Ovary (tissue), 9 donors: Measurements from ENCODE around the gene GALNTL6. TPM values are rescaled to one million over a fixed set of nuclear protein-coding genes. Genes with fewer than 3 reads are reported as not detected.

Source experiments
- DNase-seq, 5 donors: peaks; one replicate each; pipeline ENCODE4 v3.0.0-alpha.2; 2019 to 2020
- H3K27ac ChIP-seq, 2 donors: fragments of 200-600 bp; one replicate each; pipeline versions ENCODE4 v1.5.1 to v1.8.0; 2019 to 2022
- H3K27me3 ChIP-seq: fragments of 200-600 bp; one replicate; pipeline ENCODE4 v1.8.0; 2022
- H3K36me3 ChIP-seq: fragments of 200-600 bp; sonication (generic); one replicate; pipeline ENCODE4 v1.5.1; 2019
- H3K4me1 ChIP-seq: one replicate; pipeline ENCODE4 v1.8.1; 2013; ENCODE audit warnings: mild to moderate bottlenecking, moderate library complexity; ENCODE audit not compliant: insufficient read depth
- H3K4me3 ChIP-seq: fragments of 200-600 bp; sonication (generic); one replicate; pipeline ENCODE4 v1.5.1; 2017
- H3K9me3 ChIP-seq, 2 donors: fragments of 200-600 bp in 1 of 2; sonication (generic) in 1 of 2; one replicate each; pipeline versions ENCODE4 v1.5.1 to v1.8.1; 2013 to 2019; ENCODE audit warnings: mild to moderate bottlenecking in 1 of 2, moderate library complexity in 1 of 2
- CTCF ChIP-seq, 3 donors: fragments of 450-650 bp in 2 of 3; fragments of 200-600 bp in 1 of 3; IDR thresholded peaks; one replicate each; pipeline versions ENCODE4 v1.5.1 to v1.8.0; 2016 to 2022; ENCODE audit warnings: antibody characterized with exemption in 3 of 3, mild to moderate bottlenecking in 1 of 3
- EP300 ChIP-seq: sonication (generic); formaldehyde crosslinking; IDR thresholded peaks from one replicate; pipeline ENCODE4 v1.6.1; 2017; ENCODE audit warnings: antibody characterized with exemption
- POLR2A ChIP-seq: fragments of 450-650 bp; IDR thresholded peaks from one replicate; pipeline ENCODE4 v1.6.1; 2017; ENCODE audit warnings: antibody characterized with exemption, mild to moderate bottlenecking, moderate library complexity
- WGBS, 3 donors: extraction: QIAGEN DNeasy Blood & Tissue Kit in 1 of 3; methylation state at CpG; one replicate each; pipeline versions ENCODE4 v1.1.5 to v1.1.7; 2013 to 2017; 5-methylcytosine and 5-hydroxymethylcytosine counted together
- intact Hi-C, 4 donors: fragments of 100-400 bp; cut with DNase I; formaldehyde crosslinking; loops; one replicate each; pipeline versions ENCODE4 v1.11.0 to v1.15.1; 2022 to 2023
- polyA plus RNA-seq, 2 donors: library from polyadenylated mRNA; stranded (reverse); fragments of 200-250 nt in 1 of 2; fragments of 350-450 nt in 1 of 2; fragmentation: Illumina TruSeq in 1 of 2; extraction: RNeasy Lipid Tissue Mini Kit (QIAGEN cat#74804) in 1 of 2; gene quantifications; one replicate each; pipeline ENCODE4 v1.2.3, GENCODE V29; 2013 to 2014
- total RNA-seq, 7 donors: library from RNA; depleted of rRNA in 2 of 7; stranded (reverse); fragments of >200 nt in 2 of 7; fragmentation: NEBNext Ultra II Directional in 3 of 7; extraction: Animal tissue kit (Norgen Biotek cat#: 25700) in 3 of 7; gene quantifications; one replicate each; pipeline versions ENCODE4 v1.1.0 to v1.2.4, GENCODE V29; 2016 to 2023
- donor health status: DM: no; HTN: no; CAD: no; lungs with moderate emphysema.
- donor health status: DM: no; HTN: no; CAD: no.
- donor health status: Bipolar disorder and iron deficiency.
- donor health status: DM: yes; HTN: yes; CAD: no.
- donor health status: DM: no; HTN: no; CAD: no.
- donor health status: DM: yes; HTN: yes; CAD: no.

Gene GALNTL6
- total and polyA plus RNA-seq, 9 donors, result 0.11 to 1.8 TPM; not detected in 7

- 15 to 29% (median 17%) methylated on average over 1 of the region's 1 CpG for WGBS, 3 donors
- no peaks in the 10 kb centered on the region for H3K9me3 ChIP-seq
- intact Hi-C loops, result no loop called here
- H3K27me3 ChIP-seq, result no peaks in the 10 kb centered on the region
- DNase-seq, result no peak
- TF ChIP-seq EP300, result no peak
- no peak for TF ChIP-seq CTCF (IDR thresholded peaks at IDR 0.05)
- TF ChIP-seq POLR2A, result no peak
- no peaks in the 10 kb centered on the region for H3K4me1 ChIP-seq
- no peak overlapping the region for H3K27ac ChIP-seq
- no peaks in the 10 kb centered on the region for H3K36me3 ChIP-seq
- H3K4me3 ChIP-seq, result no peak overlapping the region
Observed at GRCh38 chr4:172709376-172709775, 896.2 kb downstream of the GALNTL6 start.

- Histone ChIP-seq H3K27ac (no peak overlapping the region), H3K9me3 (no peaks in the 10 kb centered on the region), H3K36me3 (no peaks in the 10 kb centered on the region), H3K4me1 (no peaks in the 10 kb centered on the region), H3K4me3 (no peak overlapping the region), H3K27me3 (no peaks in the 10 kb centered on the region)
- intact Hi-C loops, result no loop called here
- TF ChIP-seq POLR2A (no peak), EP300 (no peak), CTCF (IDR thresholded peaks at IDR 0.05) (no peak)
- DNase-seq, result no peak
- WGBS, 3 donors, result 52 to 67% (median 56%) methylated on average over 9 of the region's 9 CpGs
Observed at GRCh38 chr4:172716291-172716690, 903.1 kb downstream of the GALNTL6 start.

- no peak for TF ChIP-seq CTCF (IDR thresholded peaks at IDR 0.05)
- TF ChIP-seq POLR2A, result no peak
- no peak for TF ChIP-seq EP300
- Histone ChIP-seq H3K27ac (no peak overlapping the region), H3K4me1 (no peaks in the 10 kb centered on the region), H3K4me3 (no peak overlapping the region), H3K9me3 (no peaks in the 10 kb centered on the region), H3K36me3 (no peaks in the 10 kb centered on the region), H3K27me3 (no peaks in the 10 kb centered on the region)
- 56 to 65% (median 62%) methylated on average over 4 of the region's 4 CpGs for WGBS, 3 donors
- DNase-seq, result no peak
- intact Hi-C loops, result no loop called here
Observed at GRCh38 chr4:172721659-172722058, 908.5 kb downstream of the GALNTL6 start.

GRCh38 chr4:172725581-172725980 lies 912.4 kb downstream of the GALNTL6 start:
- Histone ChIP-seq H3K4me1 (no peaks in the 10 kb centered on the region), H3K36me3 (no peaks in the 10 kb centered on the region), H3K27me3 (no peaks in the 10 kb centered on the region), H3K4me3 (no peak overlapping the region), H3K9me3 (no peaks in the 10 kb centered on the region), H3K27ac (no peak overlapping the region)
- DNase-seq, result no peak
- 39 to 53% (median 40%) methylated on average over 3 of the region's 3 CpGs for WGBS, 3 donors
- intact Hi-C loops, result no loop called here
- TF ChIP-seq EP300 (no peak), POLR2A (no peak), CTCF (IDR thresholded peaks at IDR 0.05) (no peak)
